GM20000 (cell line): ENCODE measurements around the gene CAPN11.

Source experiments
- DNase-seq: peaks from one replicate; pipeline ENCODE4 v3.0.0; 2012; ENCODE audit warnings: low spot score
- CTCF ChIP-seq: IDR thresholded peaks from 2 replicates; pipeline ENCODE4 v1.5.1; 2012; ENCODE audit warnings: mild to moderate bottlenecking, control low read depth; ENCODE audit errors: extremely low read depth, missing control alignments

The CAPN11 gene

GRCh38 chr6:44158770-44159228 is at the start of gene CAPN11:
Gene CAPN11, plus strand, starts transcription at chr6:44158820. Its CDS starts 29 bp downstream, at chr6:44158849.
- no peak for TF ChIP-seq CTCF

GRCh38 chr6:44109212-44109611 is 49.4 kb upstream of the CAPN11 start:
- DNase-seq: no peak
- TF ChIP-seq CTCF: no peak

More at GRCh38 chr6:44158770-44159228, at the start of gene CAPN11:
- DNase-seq: no peak

GRCh38 chr6:44110005-44110676 is 48.5 kb upstream of the CAPN11 start:
- no peak for DNase-seq
- no peak for TF ChIP-seq CTCF

- no peak for TF ChIP-seq CTCF
- DNase-seq: no peak
These were observed 47.7 kb upstream of the CAPN11 start for GRCh38 chr6:44110966-44111365.

- TF ChIP-seq CTCF: no peak
- DNase-seq: no peak
These were observed 46.9 kb upstream of the CAPN11 start for GRCh38 chr6:44111434-44112417.

- no peak for TF ChIP-seq CTCF
- no peak for DNase-seq
These were observed 45.2 kb upstream of the CAPN11 start for GRCh38 chr6:44113414-44113813.

- TF ChIP-seq CTCF: no peak
- DNase-seq: no peak
These were observed 42.8 kb upstream of the CAPN11 start for GRCh38 chr6:44115866-44116265.
